T-helper 1 cell treated with Interleukin-12 subunit alpha and Interleukin-12 subunit beta and Interleukin-4 antibody, amounts not matched to agents 30 μg/mL and 1 μg/mL, for 36 hours (primary cell): ENCODE measurements around the gene SPINK5.

Source experiments
- H3K27ac Mint-ChIP-seq: one replicate; pipeline ENCODE4 v1.8.0; 2021; ENCODE audit warnings: mild to moderate bottlenecking, mixed read lengths
- H3K27me3 Mint-ChIP-seq: one replicate; pipeline ENCODE4 v1.8.0; 2021; ENCODE audit warnings: low read depth, mixed read lengths
- H3K36me3 Mint-ChIP-seq: one replicate; pipeline ENCODE4 v1.8.0; 2021; ENCODE audit warnings: low read depth, mixed read lengths
- H3K4me1 Mint-ChIP-seq: one replicate; pipeline ENCODE4 v1.8.0; 2021; ENCODE audit warnings: low read depth, mixed read lengths
- H3K4me3 Mint-ChIP-seq: one replicate; pipeline ENCODE4 v1.8.0; 2021; ENCODE audit warnings: mild to moderate bottlenecking, moderate library complexity, mixed read lengths
- H3K9me3 Mint-ChIP-seq: one replicate; pipeline ENCODE4 v1.8.0; 2021; ENCODE audit warnings: mixed read lengths

The SPINK5 gene

DNA sequence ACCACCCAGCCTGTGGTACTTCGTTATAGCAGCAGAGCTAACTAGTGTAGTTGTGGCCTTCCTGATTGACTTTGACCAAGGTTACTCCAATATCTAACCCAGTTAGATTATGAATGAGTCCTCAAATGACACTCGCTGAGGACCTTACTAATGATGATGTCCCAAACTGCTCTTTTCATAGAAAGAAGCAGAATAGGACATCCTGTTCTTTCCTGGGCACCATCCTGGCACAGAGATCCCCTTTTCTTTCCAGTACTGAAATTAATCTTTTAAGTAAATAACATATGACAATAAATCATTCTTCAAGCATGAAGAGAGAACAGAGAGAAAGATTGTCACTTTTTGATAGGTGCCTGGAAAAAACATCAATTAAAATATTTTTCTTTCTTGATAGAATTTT is 77.9 kb downstream of the SPINK5 start:
- Mint-ChIP-seq H3K36me3 (no peaks in the 10 kb centered on the region), H3K27ac (no peak overlapping the region), H3K9me3 (no peaks in the 10 kb centered on the region), H3K4me1 (no peaks in the 10 kb centered on the region), H3K27me3 (peaks cover 3% of the 10 kb centered on the region), H3K4me3 (no peak overlapping the region)

DNA sequence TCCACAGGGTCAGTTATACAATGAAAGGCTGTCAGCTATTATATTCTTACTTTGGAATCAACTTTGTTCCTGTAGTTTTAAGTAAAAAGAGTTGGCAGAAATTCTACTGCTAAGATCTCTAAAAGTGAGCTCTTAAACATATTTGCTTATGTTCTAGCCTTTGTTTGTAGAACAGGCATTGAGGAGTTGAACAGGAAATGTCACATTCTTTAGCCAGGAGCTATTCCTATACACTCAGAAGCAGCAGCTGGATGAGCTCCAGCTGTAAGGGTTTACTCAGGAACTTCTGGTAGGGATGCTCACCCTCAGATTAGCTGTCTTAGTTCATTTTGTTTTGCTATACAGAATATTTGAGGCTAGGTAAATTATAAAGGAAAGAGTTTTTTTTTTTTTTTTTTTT is 82.1 kb downstream of the SPINK5 start:
- no peaks in the 10 kb centered on the region for H3K36me3 Mint-ChIP-seq
- no peaks in the 10 kb centered on the region for H3K9me3 Mint-ChIP-seq
- H3K27ac Mint-ChIP-seq = no peak overlapping the region
- H3K4me3 Mint-ChIP-seq = no peak overlapping the region
- H3K4me1 Mint-ChIP-seq = no peaks in the 10 kb centered on the region
- peaks cover 3% of the 10 kb centered on the region for H3K27me3 Mint-ChIP-seq

DNA sequence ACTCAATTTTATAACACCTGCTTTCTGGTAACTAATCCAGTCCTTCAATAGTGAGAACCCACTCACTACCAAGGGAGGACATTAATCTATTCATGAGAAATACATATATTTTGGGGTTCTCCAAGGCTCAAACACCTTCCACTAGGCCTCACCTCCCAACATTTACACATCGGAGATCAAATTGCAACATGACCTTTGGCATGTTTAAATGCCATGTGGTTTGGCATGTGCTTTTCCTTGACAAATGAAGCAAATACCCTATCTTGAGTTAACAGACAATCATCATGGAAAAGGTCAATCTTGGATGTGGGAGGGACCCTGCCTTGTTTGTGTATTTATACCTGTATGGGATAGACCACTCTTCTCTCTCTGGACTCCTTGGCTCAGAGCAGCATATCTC is 82.7 kb downstream of the SPINK5 start:
- H3K4me1 Mint-ChIP-seq = no peaks in the 10 kb centered on the region
- no peaks in the 10 kb centered on the region for H3K9me3 Mint-ChIP-seq
- H3K4me3 Mint-ChIP-seq = no peak overlapping the region
- peaks cover 3% of the 10 kb centered on the region for H3K27me3 Mint-ChIP-seq
- H3K27ac Mint-ChIP-seq = no peak overlapping the region
- no peaks in the 10 kb centered on the region for H3K36me3 Mint-ChIP-seq

DNA sequence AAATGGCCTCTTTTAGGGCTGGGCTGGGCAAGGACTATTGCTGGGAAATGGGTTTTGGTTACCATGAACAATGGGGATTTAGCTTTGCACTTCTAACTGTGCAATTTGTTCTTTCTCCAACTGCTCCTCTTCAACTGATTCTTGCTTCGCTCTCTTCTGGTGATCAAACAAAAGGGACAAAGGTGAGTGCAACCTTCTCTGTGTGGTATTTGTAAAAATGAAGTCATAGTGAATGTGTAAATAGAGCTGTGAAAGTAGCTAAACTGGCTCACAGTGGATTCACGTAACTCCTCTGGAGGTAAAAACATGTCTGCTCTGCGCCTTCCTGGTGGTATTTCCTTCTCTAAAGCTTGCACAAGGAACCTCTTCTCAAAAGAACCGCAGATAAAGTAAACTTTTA is 83.6 kb downstream of the SPINK5 start:
- no peaks in the 10 kb centered on the region for H3K4me1 Mint-ChIP-seq
- no peak overlapping the region for H3K4me3 Mint-ChIP-seq
- H3K27me3 Mint-ChIP-seq = peaks cover 3% of the 10 kb centered on the region
- H3K36me3 Mint-ChIP-seq = no peaks in the 10 kb centered on the region
- no peaks in the 10 kb centered on the region for H3K9me3 Mint-ChIP-seq
- no peak overlapping the region for H3K27ac Mint-ChIP-seq

DNA sequence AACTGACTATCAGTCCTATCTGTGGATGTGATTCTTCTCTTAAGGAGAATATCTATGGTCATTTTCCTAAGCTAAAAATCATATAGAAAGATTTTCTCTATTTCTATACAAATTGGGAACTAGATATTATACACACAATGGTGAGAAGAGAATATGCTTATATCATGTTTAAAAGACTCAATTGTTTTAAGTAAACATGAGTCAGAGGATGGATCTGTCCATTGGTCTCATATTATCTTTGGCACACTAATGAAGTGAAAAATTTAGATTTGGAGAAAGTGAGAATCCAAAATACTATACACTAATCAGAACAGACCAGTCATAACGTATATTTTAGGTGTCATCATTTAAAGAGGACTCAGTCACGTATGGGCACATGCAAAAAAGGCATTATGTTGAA is 88.1 kb downstream of the SPINK5 start:
- Mint-ChIP-seq H3K4me1 (no peaks in the 10 kb centered on the region), H3K27me3 (no peaks in the 10 kb centered on the region), H3K9me3 (no peaks in the 10 kb centered on the region), H3K27ac (no peak overlapping the region), H3K36me3 (no peaks in the 10 kb centered on the region), H3K4me3 (no peak overlapping the region)

- no peaks in the 10 kb centered on the region for H3K4me1 Mint-ChIP-seq
- no peak overlapping the region for H3K4me3 Mint-ChIP-seq
- H3K27me3 Mint-ChIP-seq = no peaks in the 10 kb centered on the region
- H3K27ac Mint-ChIP-seq = no peak overlapping the region
- H3K9me3 Mint-ChIP-seq = no peaks in the 10 kb centered on the region
- no peaks in the 10 kb centered on the region for H3K36me3 Mint-ChIP-seq
Observed at GRCh38 chr5:148152781-148153180, 89.0 kb downstream of the SPINK5 start.

GRCh38 chr5:148156609-148157008 is 92.8 kb downstream of the SPINK5 start:
- Mint-ChIP-seq H3K27me3 (no peaks in the 10 kb centered on the region), H3K27ac (no peak overlapping the region), H3K4me3 (no peak overlapping the region), H3K36me3 (no peaks in the 10 kb centered on the region), H3K4me1 (no peaks in the 10 kb centered on the region), H3K9me3 (no peaks in the 10 kb centered on the region)

GRCh38 chr5:148162038-148162437 is 98.3 kb downstream of the SPINK5 start:
- Mint-ChIP-seq H3K27ac (no peak overlapping the region), H3K4me1 (no peaks in the 10 kb centered on the region), H3K36me3 (no peaks in the 10 kb centered on the region), H3K27me3 (peaks cover 5% of the 10 kb centered on the region), H3K4me3 (no peak overlapping the region), H3K9me3 (no peaks in the 10 kb centered on the region)

DNA sequence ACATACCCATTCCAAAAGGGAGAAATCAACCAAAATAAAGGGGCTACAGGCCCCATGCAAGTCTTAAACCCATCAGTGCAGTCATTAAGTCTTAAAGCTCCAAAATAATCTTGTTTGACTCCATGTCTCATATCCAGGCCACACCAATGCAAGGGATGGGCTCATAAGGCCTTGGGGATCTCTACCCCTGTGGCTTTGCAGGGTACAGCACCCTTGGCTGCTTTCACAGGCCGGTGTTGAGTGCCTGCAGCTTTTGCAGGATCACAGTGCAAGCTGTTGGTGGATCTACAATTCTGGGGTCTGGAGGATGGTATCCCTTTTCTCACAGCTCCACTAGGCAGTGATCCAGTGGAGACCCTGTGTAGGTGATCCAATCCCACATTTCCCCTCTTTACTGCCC is 99.6 kb downstream of the SPINK5 start:
- Mint-ChIP-seq H3K4me3 (no peak overlapping the region), H3K36me3 (no peaks in the 10 kb centered on the region)

DNA sequence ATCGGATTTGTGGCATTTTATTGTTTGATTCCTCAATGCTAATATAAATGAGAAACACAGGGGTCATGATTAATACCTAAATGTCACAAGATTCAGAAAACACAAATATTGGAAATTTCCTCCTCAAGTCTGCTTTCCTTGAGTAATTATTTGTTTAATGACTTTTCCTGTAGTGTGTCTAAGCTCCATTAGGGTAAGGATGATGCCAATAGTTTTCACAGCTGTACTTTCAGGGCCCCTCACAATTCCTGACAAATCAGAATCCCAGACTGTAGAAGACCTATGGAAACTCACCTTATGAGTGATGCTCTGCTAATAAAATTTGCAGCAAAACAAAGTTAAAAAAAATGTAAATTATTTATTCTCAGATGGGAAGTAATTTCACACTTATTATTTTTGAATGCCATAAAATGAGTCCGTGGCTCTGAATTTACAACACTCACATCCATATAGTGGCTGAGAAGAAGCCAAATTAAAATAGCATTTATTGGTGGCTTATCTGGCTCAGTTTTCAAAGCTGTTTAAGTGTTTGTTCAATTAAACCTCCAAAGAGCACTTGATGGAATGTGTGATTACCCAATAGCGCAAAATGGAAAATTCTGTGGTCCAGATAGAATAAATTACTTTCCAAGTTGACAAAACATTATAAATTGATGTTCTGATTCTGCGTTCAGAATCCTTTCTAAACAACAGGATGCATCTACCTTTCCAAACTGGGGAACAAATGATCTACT is 102.9 kb downstream of the SPINK5 start:
- Mint-ChIP-seq H3K27ac (no peak overlapping the region), H3K27me3 (peaks cover 13% of the 10 kb centered on the region), H3K4me1 (no peaks in the 10 kb centered on the region), H3K9me3 (no peaks in the 10 kb centered on the region), H3K36me3 (no peaks in the 10 kb centered on the region), H3K4me3 (no peak overlapping the region)

More for the DNA sequence above, 99.6 kb downstream of the SPINK5 start:
- no peaks in the 10 kb centered on the region for H3K9me3 Mint-ChIP-seq
- H3K4me1 Mint-ChIP-seq = no peaks in the 10 kb centered on the region
- peaks cover 8% of the 10 kb centered on the region for H3K27me3 Mint-ChIP-seq
- H3K27ac Mint-ChIP-seq = no peak overlapping the region

DNA sequence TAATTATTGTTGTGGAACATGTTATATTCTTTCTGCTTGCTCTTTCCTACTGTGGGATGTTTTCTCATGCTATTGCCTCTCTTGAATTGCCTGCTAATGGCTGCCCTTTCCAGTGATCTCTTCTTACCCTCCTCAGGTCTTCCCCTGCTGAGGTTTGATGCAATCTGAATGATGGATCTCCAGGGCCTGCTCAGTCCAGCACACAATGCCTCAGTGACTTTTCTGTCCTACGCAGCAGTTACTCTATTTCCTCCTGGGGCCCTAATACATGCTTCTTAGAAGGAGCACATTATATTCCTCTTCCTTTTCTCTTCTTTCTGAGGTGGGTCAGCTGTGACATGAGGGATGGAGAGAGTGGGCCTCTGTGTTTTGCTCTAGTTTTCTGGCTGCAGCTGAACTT is 104.5 kb downstream of the SPINK5 start, which contains the start of gene SPINK14:
TSS of gene SPINK14 (plus strand) at position 301 of the 400 bp plus-strand sequence. CDS start 1,187 bp downstream, outside the sequence.
- H3K36me3 Mint-ChIP-seq = no peaks in the 10 kb centered on the region
- H3K4me1 Mint-ChIP-seq = no peaks in the 10 kb centered on the region
- peaks cover 18% of the 10 kb centered on the region for H3K27me3 Mint-ChIP-seq
- no peak within 1 kb of the TSS for H3K4me3 Mint-ChIP-seq
- H3K27ac Mint-ChIP-seq = no peak within 1 kb of the TSS
- H3K9me3 Mint-ChIP-seq = no peaks in the 10 kb centered on the region

GRCh38 chr5:148172377-148172776 is 108.6 kb downstream of the SPINK5 start:
- Mint-ChIP-seq H3K36me3 (no peaks in the 10 kb centered on the region), H3K4me3 (no peak overlapping the region), H3K27ac (no peak overlapping the region), H3K27me3 (peaks cover 24% of the 10 kb centered on the region), H3K4me1 (no peaks in the 10 kb centered on the region), H3K9me3 (no peaks in the 10 kb centered on the region)

DNA sequence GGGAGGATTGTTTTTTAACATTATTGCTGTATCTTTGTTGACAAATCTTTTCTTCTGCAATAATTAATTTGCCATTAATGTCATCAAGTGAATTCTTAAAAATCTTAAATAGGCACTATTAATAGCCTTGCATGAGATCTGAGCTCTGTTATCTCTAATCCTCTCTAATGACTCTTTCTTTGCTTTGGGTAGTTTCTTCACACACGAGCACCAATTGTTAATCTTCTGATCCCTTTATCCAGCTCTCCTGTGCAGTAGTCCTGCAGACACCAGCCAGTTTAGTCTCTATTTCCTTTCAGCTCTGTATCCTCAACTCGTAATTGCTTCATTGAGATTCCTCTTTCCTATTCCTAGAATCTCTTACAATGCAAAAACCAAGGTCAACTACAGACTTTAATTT is 112.7 kb downstream of the SPINK5 start:
- no peaks in the 10 kb centered on the region for H3K4me1 Mint-ChIP-seq

DNA sequence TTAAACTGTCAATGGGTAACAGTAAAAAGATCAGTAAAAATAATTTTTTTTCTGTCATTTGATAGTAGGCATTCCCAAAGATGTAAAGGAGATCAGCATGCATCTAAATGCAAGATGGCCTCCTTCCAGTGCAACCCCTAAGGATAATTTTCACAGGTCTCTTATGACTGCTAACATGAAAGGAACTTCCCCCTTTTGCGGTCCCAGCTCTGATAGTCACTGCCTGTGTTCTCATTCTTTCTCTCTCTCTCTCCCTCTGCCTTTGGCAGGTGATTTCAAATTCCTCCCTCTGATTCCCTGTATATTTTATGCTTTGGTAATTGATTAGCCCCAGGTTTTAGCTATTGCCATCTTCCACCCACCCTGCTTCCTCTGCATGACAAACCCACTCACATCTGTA is 113.4 kb downstream of the SPINK5 start:
- Mint-ChIP-seq H3K27ac (no peak overlapping the region), H3K9me3 (no peaks in the 10 kb centered on the region), H3K36me3 (no peaks in the 10 kb centered on the region), H3K4me1 (no peaks in the 10 kb centered on the region), H3K4me3 (no peak overlapping the region), H3K27me3 (peaks cover 20% of the 10 kb centered on the region)

More for the DNA sequence above, 112.7 kb downstream of the SPINK5 start:
- H3K36me3 Mint-ChIP-seq = no peaks in the 10 kb centered on the region
- H3K27ac Mint-ChIP-seq = no peak overlapping the region
- H3K9me3 Mint-ChIP-seq = no peaks in the 10 kb centered on the region
- H3K4me3 Mint-ChIP-seq = no peak overlapping the region
- H3K27me3 Mint-ChIP-seq = peaks cover 20% of the 10 kb centered on the region

- H3K36me3 Mint-ChIP-seq = no peaks in the 10 kb centered on the region
- peaks cover 16% of the 10 kb centered on the region for H3K27me3 Mint-ChIP-seq
- no peak overlapping the region for H3K27ac Mint-ChIP-seq
- no peak overlapping the region for H3K4me3 Mint-ChIP-seq
- no peaks in the 10 kb centered on the region for H3K4me1 Mint-ChIP-seq
- no peaks in the 10 kb centered on the region for H3K9me3 Mint-ChIP-seq
Observed at GRCh38 chr5:148179234-148179824, 115.5 kb downstream of the SPINK5 start.
